ENCODE results near the gene CUBN.

CUBN gene

DNA sequence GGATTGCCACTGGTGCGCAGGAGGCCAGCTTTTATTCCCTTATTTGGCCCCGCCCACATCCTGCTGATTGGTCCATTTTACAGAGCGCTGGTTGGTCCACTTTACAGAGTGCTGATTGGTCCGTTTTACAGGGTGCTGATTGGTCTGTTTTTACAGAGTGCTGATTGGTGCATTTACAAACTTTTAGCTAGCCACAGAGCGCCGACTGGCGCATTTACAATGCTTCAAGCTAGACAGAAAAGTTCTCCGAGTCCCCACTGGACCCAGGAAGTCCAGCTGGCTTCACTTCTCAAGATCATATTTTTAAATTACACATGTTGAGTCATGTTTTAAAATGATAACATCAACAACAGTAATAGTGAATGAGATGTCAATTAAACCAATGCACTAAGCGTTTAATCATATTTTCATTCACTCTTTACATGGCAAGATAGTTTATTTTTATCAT, 128.3 kb downstream of the CUBN start:
- DNase-seq (ENCODE audit: low read depth, low spot score) = no peak
- H3K27ac ChIP-seq = no peak overlapping the region

DNA sequence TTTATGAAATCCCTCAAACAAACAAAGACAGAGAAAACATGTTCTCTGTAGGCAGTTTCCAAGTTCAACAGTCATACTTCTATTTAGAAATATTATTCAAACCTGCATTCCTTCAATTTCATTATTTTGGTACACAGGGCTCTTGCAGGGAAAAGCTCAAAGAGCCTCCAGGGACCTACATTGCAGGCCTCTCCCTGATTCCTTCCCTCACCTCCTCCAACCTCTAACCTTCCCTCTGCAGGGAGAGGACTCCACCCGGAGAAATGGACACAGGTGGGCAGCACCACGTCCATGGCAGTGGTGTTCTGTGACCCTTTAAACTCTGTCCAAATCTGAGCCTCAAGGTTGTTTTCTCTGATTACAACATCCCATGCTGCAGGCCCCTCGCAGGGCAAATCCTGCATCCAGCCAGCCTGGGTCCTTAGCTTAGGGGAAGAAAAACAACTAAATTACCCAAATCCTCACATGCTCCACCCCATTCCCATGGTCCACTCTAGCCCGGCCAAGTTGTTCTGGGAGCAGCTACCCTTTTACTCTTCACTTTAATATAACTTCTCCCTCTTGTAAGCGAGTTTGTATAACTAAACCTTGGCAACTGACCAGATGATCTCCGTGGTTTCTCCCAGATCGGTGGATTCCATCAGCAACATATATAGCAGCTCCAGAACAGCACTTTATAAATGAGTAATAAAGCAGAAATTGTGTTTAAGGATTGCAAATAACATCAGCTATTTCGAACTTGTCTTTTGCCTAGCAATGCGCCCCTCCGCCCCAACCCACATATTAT, 129.8 kb downstream of the CUBN start:
- no peak for DNase-seq (ENCODE audit: low read depth, low spot score)
- no peak overlapping the region for H3K27ac ChIP-seq

DNA sequence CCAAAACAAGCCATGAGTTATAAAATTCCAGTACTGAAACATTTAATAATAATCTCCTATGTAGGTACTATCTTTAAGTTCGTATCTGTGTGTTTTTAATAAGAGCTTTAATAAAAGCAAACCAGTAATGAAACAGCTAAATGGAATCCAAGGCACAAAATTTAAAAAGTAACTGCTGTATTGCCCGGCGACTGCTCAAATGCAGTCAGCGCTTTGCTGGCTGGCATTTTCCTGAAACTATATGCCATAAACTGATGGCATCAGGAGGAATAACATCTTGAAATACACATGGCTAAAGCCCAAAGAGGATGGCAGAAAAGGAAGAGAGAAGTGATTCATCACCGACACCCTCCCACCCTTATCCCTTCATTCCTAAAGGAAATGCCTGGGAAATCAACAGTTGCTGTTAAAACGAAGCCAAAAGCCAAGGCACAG, 133.1 kb downstream of the CUBN start:
- no peak for DNase-seq (ENCODE audit: low read depth, low spot score)

DNA sequence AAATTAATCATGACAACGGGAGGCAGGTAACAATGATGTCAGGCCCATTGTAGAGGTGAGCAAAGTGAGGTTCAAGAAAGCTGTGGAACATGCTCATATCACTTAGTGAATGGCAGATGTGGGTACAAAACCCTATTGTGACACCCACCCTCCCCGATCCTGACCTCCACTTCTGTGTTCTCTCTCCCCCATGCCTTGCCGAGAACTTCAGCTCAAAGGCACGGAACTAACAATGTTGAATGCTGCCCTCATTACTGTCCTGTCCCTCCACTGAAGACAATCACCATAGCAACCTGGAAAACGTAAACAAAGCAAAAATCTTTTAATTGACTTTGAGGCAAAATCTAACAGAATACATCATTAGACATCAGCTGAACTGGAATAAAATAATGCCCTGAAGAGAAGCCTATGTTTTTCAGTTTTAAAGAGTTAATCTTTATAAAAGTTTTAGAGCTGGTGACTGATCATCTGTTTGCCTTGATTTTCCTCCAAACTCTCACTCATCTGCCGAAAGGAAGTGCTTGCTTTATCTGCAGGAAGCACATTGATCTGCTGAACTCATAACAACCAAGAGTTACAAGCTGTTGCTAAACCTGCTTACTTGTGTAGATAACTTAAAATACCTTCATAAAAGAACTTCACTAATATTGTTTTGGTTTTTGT, 133.6 kb downstream of the CUBN start:
- DNase-seq (ENCODE audit: low read depth, low spot score) = no peak
- H3K27ac ChIP-seq = no peak overlapping the region

More for the DNA sequence above, 133.1 kb downstream of the CUBN start:
- no peak overlapping the region for H3K27ac ChIP-seq

DNA sequence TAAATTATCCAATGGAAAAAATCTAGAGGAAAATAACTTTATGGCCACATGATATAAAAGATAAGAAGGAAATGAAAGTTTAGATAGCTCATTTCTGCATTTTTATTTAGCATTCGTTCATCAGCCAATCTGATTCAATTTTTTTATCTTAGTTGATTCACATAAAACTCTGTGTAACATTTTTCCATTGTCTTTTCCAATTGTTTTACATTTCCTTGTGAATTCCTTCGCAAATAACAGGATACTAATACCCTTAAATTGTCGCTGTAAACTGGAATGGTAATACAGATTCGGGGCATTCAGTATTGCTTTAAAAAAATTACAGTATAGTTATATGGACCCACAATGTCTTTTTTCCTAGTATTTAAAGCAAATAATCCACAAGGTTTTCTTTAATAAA, 136.4 kb downstream of the CUBN start:
- no peak for DNase-seq (ENCODE audit: low read depth, low spot score)
- H3K27ac ChIP-seq = no peak overlapping the region

DNA sequence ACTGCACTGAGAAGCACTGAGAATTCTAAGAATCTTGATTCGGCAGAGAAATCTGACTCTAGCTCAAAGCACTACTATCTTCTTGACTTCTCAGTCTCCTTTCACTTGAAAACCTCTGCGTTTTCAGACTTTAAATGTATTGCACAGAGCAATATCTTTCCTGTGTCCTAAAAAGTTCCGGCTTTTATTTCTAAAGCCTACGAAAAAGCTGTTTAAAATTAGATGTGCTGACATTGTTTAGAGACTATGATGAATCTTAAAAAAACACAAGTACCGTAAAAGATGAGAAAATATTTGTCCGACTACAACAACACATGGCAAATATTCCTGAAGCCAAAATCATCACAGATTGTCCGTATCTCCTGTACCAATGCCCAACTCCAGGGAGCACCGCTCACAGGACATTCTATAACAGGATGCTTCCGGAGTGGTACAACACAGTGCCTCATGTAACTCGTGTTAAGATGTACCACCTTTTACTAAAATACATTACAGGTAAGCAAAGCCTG, 136.9 kb downstream of the CUBN start:
- DNase-seq (ENCODE audit: low read depth, low spot score) = no peak
- no peak overlapping the region for H3K27ac ChIP-seq

DNA sequence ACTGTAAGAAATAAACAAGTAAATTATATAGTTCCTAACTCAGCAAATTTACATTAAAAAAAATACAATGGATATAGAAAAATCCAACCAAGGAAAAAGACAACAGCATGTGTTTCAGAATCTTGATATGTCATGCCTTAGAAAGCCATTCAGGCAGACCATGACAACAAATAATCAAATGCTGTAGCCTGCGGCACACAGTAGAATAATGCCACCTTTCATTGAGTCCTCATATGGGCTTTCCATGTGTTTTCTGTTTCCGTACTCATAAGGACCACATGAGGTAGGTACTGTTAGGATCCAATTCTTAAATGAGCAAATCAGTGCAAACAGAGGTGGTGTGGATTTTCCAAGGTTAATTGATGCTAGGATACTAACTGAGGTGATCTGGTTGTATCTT, 138.6 kb downstream of the CUBN start:
- H3K27ac ChIP-seq = no peak overlapping the region
- no peak for DNase-seq (ENCODE audit: low read depth, low spot score)

DNA sequence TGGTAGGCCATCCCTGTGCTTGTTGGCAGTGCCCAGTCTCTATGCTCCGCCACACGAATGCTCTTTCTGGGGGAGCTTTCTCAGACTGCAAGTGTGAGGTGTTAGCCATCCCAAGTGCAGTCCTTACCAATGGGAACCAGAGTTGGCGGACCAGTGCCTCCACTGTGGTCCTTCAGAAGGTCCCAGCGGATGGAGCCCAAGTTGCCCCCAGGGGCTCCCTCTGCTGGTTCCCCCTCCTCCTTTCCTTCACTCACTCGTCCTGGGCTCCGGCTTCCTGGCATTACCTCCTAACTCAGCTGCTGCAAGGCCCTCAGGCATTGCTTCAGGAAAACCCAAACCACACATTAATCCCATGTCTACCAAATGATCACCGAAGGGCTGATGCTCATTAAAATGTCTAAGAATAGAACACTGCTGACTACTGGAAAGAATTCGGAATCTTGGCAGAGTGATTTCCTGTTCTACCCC, 139.8 kb downstream of the CUBN start:
- H3K27ac ChIP-seq = no peak overlapping the region
- no peak for DNase-seq (ENCODE audit: low read depth, low spot score)

DNA sequence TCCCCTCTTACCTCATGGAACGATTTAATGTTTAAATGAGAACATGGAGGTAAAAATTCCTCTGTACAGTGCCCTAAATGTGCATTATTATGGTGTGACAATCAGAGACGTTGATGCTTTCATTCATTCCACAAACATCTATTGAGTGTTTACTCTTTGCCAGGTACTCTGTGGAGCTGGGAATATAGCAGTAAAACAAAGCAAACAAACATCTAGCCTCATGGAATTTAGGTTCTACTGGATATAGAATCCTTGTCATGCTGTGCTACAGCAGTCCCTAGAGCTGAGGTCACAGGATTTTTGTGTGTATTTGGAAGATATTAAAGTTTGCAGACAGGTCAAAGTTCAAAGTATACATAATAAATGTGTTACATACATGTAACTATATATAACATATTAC, 140.7 kb downstream of the CUBN start:
- H3K27ac ChIP-seq = no peak overlapping the region
- no peak for DNase-seq (ENCODE audit: low read depth, low spot score)

DNA sequence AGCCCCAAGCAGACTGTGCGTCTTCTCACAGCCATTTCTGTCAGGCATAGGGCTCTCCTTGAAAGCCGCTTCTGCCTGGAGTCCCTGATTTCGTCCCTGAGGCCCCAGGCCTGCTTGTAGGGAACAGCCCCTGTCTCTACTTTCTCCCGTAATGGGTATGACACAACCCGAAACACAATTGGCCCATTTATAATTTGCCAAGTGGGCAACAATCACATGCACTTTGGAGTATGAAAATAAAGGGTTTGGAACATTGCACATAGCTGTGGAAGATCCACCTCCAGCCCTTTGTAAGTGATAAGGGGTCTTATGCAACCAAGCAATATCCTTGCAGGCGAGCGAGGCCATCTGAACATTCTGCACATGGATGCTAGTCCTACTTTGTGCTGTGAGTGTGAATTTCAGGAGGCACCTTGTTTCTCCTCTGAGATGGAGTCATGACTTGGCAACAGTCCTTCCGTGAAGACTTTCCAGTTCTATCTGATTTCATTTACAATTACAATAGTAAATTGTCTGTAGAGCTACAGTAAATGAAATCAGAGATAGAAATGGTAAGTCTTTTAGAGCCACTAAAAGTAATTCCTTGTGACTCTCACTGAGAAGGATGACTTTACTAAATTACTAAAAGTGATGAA, 141.5 kb downstream of the CUBN start:
- H3K27ac ChIP-seq = no peak overlapping the region
- no peak for DNase-seq (ENCODE audit: low read depth, low spot score)

DNA sequence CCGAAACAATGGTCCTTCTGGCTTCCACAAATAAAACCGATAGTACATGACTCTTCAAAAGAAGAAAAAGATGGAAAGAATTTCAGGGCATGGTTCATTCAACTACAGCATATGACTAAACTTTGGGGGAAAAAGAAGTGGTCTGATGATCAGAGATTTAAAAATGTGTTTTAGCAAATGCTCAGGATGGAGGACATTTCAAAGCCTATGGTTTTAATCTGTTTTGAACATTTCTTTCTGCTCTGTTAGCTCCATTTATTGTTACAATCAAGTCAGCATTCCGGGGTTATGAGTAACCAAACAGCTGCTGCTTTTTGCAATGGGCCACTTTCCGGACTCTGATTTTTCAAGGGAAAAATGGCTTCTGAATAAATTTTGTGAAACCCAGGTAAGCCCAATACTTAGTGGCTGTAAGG, 142.4 kb downstream of the CUBN start:
- H3K27ac ChIP-seq = peak overlapping the region; percentile 60
- DNase-seq (ENCODE audit: low read depth, low spot score) = no peak

DNA sequence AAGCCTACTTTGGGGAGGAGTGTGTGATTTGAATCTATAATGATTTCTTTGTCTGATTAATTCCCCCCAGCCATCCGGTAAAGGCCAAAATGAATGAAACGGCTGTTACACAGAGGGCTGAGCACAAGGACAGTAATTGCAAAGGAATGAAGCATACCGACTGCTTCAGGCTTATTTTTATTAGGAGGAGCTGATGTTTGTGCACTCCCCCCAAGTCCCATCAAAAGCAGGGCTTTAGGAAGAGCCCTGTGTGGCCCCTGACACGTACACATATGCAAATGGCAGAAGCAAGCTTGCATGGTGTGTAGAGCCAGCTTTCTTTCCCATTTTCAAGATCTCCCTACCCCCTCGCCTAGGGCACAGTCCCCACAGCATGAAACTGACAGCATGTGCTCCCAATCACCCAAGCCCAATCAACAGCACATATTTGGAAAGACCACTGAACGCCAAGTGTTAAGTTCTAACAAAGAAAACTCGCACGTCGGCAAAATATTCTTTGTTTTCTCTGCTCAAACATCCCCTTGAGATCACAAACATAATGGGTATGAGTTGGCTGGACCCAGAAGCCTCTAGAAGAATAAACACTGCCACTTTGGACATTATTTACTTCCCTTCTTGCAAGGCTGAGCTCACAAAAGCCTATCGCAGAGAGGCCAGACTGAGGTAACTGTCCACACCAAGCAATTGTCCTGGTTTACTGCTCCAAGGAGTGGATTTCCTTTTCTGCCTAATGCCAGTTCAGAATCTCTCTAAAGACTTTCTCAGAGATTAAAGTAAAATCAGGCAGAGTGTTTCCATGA, 143.0 kb downstream of the CUBN start:
- peak overlapping the region; percentile 60 for H3K27ac ChIP-seq
- DNase-seq (ENCODE audit: low read depth, low spot score) = no peak

DNA sequence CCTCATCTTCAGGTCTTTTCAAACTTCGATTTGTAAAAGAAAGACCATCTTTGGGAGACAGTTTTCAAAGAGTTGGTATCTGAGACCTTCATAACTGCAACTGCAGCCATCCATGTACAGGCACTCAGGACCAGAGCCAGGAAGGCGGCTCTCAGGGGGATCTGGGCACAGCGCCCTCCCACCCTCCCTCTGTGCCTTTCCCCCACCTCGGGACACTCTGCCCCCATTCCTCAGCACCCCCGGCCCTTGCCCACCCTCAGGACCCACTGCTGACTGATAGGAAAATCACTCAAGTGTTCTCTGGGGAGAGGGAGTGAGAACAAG, 143.6 kb downstream of the CUBN start:
- H3K27ac ChIP-seq = peak overlapping the region; percentile 60
- DNase-seq (ENCODE audit: low read depth, low spot score) = no peak

DNA sequence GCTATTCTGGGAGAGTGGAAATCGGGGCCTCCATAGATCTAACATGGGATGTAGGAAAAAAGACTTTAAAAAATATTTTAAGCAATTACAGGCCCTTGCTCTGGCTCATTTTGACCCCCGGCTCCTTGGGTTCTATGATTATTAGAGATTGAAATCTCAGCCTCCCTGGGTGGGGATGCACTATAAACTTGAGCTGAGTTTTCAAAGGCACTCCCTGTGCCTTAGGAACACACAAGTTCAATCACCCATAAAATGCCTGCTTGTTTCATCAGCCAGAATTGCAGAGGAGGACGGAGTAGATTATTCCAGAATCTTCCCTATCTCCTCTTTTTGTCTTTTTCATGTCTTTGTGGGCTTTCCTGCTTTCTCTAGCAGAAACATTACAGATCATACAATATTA, 145.4 kb downstream of the CUBN start:
- H3K27ac ChIP-seq = no peak overlapping the region
- no peak for DNase-seq (ENCODE audit: low read depth, low spot score)

DNA sequence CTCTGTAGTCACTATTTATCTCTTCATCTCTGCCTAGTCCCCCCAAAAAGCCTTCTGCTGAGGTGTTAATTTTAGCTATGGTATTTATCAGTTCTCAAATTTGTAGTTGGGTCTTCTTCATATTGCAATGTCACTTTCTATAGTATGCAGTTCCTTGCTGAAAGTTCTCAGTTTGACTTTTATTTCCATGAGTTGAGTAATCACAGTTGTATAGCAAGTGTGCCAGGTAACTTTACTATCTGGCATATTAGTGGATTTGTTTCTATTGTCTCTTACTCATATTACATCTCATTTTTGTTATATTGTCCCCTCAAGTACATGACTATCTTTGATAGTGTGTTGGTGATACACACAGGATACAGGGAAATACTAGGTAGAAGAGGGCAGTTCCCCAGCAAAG, 152.8 kb downstream of the CUBN start:
- H3K27ac ChIP-seq = no peak overlapping the region
- no peak for DNase-seq (ENCODE audit: low read depth, low spot score)

DNA sequence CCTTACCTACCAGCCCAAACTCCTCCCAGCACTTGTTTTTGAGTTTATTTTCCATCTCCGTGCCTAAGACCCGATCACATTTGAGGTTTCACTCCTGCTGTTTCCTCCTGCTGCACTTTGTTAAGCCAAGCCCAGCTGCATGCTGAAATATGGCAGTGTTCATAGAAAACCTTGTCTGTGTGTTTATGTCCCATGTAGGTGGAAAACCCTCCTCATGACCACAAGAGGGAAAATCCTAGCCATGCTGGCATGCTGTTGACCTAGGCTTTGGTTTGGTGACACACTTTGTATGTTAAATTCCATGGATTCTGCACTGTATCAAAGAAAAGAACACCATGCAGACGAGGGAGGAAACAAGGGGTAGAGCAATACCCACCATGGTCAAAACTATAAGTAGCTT, 154.4 kb downstream of the CUBN start:
- no peak overlapping the region for H3K27ac ChIP-seq
- no peak for DNase-seq (ENCODE audit: low read depth, low spot score)

DNA sequence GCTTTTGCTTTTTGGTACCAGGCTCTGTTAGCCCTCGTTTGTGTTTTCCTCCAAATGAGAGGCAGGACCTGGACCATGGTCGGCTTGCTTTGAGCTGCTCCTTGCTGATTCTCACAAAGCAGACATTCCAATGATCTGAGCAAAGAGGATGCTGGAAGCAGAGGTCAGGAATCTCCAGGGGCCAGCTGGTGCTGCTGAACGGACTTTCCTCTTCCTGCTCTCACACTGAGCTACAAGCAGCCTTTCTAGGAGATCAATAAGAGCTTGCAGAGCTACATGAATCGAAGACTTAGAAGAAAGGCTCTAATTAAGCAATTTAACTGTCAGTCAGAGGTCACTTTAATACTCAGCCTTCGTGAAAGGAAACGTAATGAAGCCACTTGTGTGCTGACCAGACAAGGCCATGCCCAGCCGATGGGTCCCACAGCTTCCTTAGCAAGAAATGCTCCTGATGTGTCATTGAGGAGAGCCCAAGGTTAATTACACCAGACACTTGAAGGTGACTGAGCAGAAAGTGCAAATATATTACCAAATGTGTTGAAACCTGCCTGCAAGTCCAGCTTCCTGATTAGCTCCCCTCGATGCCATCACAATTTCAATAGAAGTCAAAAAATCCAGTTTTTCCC, 161.1 kb downstream of the CUBN start:
- H3K27ac ChIP-seq = no peak overlapping the region
- DNase-seq (ENCODE audit: low read depth, low spot score) = no peak

DNA sequence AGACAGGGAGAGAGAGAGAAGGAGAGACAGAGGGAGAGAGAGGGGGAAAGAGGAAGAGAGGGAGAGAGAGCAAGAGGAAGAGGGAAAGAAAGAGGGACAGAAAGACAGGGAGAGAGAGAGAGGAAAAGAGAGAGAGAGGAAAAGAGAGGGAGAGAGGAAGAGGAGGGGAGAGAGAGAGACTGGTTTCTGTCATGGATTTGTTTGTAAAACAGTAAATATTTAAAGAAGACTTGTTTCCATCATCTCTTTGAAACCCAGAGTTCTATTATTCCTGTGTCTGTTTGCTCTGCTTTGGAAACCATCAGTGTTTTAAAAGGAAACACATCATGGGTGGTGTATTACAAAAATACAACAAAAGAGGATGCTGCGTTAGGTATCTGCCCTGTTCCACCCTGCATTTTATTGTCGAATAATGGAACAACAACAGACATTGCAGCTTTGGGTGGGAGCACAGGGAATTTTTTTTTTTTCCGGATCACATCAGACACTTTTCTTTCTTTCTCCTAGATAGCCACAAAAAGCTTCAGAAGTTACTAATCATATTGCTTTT, 161.7 kb downstream of the CUBN start:
- H3K27ac ChIP-seq = no peak overlapping the region
- no peak for DNase-seq (ENCODE audit: low read depth, low spot score)

DNA sequence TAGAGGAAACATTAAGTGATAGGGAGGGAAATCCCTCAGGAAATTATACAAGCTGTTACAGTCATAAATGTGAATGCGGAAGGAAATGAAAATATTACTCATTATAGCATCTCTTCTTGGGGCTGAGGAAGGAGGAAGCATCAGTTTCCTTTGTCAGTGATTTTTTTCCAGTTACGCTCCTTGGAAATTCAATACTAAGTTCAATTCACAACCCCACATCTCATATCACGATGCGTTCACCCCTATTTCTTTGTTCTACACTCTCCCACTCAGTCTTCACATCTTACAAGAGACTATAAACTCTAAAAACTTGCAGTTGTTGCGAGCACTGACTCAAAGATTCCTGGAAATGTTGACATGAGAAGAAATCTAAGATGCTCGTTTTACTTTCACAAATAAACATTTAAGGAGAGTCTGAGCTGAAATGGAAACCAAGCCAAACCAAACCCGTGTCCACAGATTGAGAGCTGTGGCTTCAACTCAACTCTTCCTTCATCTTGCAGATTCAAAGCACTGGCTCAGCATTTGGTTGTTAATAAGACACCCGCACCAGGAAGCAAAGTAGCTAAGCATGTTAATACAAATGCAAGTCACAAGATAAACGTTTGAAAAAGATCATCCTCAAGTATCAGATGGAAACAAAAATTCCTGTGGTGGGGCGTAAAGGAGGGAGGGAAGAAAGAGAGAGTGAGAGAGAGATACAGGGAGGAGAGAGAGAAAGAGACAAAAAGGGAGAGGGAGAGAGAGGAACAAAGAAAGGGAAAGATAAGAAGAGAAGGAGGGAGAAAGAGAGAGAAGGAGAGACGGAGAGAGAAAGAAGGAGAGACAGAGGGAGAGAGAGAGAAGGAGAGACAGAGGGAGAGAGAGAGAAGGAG, 162.4 kb downstream of the CUBN start:
- no peak overlapping the region for H3K27ac ChIP-seq
- no peak for DNase-seq (ENCODE audit: low read depth, low spot score)

Data from epithelial cell of prostate (primary cell).